GM21360 (cell line): ENCODE results near the gene JCAD.
"Not testable (repeated sequence)": the region's sequence is repeated elsewhere in the genome, so short reads cannot be mapped to it uniquely, and the experiment has no call there.

ENCODE experiments used
- ATAC-seq: cut with Tn5 transposase; IDR thresholded peaks from one replicate; pipeline ENCODE4 v1.9.1; 2021; ENCODE audit warnings: mild to moderate bottlenecking, moderate library complexity; ENCODE audit not compliant: unreplicated experiment

The JCAD gene

GRCh38 chr10:30028006-30028737 lies 31.2 kb downstream of the JCAD start:
- no peak for ATAC-seq

GRCh38 chr10:30027057-30028005 lies 32.1 kb downstream of the JCAD start:
- peak; percentile 92 for ATAC-seq

DNA sequence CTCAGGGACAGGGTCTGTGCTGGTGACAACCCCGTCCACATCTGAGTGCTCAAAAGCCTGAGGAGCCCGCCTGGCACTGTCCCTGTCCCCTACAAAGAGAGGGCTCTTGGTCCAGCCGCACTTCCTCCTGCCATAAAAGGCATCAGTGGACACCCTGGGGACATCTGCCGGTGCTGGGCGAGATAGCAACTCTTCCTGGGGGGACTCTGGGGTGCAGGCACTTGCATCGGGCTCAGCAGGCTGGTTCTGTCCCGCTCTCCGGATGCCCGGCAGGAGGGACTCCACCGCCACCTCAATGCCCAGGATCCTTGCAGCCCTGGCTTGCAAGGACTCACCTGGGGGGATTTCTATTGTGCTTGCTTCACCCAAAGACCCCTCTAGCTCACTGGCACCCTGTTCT lies 32.8 kb downstream of the JCAD start:
- no peak for ATAC-seq

DNA sequence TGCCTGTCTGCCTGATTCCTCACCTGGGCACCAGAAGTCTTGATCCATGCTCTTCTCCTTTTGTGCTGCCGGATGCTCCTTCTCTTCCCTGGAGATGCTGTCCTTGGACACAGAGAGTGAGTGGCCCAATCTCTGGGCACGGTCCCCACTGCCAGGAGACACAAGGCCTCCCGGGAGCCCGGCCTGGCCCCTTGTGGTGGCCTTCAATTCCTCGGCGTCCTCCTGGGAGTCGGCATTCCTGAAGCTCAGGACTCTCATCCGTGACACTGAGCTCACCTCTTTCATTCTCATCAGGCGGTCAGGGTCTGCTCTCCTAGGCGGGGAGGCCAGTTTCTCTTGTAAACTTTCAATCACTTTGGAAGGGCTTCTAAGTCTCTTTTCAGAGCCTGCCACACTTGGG lies 33.3 kb downstream of the JCAD start:
- ATAC-seq = no peak

DNA sequence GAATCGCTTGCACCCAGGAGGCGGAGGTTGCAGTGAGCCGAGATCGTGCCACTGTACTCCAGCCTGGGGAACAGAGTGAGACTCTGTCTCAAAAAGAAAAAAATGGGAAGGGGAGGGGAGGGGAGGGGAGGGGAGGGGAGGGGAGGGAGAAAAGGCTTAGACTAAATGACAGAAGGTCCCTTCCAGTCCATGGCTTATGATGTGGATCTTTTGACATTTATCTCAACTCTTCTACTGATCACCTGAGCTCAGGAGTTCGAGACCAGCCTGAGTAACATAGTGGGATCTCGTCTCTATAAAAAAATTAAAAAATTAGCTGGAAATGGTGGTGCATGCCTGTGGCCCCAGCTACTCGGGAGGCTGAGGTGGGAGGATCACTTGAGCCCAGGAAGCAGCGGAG lies 34.0 kb downstream of the JCAD start:
- not testable (repeated sequence) for ATAC-seq

GRCh38 chr10:30022590-30022989 lies 36.8 kb downstream of the JCAD start:
- ATAC-seq = no peak

DNA sequence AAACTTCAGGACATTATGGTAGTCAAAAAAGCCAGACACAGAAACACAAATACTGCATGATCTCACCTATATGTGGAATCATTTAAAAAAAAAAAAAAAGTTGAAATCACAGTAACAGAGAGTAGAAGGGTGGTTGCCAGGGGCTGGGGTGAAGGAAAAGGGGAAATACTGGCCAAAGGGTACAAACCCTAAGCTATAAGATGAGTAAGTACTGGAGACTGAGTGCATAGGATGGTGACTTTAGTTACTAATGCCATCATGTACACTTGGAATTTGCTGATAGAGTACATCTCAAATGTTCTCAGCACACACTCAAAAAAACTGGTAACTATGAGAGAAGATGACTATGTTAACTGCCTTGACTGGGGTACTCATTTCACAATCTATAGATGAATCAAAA lies 39.9 kb downstream of the JCAD start:
- ATAC-seq = no peak

GRCh38 chr10:30018496-30018895 lies 40.9 kb downstream of the JCAD start:
- ATAC-seq = no peak

GRCh38 chr10:30017966-30018365 lies 41.4 kb downstream of the JCAD start:
- ATAC-seq = no peak

DNA sequence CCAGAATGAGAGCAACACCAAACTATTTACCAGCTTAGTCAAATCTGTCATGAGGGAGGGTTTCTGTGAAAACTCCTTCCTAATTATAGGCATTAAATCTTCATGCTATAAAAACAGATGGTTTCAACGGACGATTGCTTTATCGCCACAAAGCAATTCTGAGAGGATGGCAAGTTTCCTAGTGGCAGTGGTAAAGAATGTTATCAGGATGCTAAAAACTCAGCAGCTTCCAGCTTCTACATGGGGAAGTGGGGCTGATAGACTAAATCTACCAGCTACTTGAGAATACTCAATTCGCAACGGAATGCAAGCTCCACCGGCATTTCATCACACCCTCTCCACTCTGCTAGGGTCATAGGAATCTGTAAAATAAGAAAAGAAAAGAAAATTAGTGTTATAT lies 41.8 kb downstream of the JCAD start:
- ATAC-seq = no peak

- ATAC-seq = no peak
Observed at GRCh38 chr10:30014511-30014910, 44.9 kb downstream of the JCAD start.

DNA sequence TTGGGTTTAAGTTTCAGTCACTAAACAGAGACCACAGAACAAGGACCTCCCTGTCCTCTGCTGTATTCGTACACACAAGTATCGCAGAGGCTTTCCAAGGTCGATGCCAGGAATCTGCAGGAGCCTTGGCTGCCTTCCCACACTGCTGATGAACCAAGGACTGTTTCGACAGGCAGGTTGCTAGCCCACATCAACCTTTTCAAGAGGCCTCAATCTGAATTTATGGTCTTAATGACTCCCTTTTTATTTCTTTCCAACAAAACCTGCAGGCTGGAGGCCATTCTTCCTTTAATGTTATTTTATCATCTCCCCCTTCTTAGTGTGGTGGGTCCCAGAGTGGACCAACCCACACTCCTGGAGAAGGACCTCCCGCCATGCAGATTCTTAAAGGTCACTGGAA lies 45.6 kb downstream of the JCAD start:
- no peak for ATAC-seq

- ATAC-seq = no peak
Observed at GRCh38 chr10:30011956-30012647, 47.3 kb downstream of the JCAD start.

DNA sequence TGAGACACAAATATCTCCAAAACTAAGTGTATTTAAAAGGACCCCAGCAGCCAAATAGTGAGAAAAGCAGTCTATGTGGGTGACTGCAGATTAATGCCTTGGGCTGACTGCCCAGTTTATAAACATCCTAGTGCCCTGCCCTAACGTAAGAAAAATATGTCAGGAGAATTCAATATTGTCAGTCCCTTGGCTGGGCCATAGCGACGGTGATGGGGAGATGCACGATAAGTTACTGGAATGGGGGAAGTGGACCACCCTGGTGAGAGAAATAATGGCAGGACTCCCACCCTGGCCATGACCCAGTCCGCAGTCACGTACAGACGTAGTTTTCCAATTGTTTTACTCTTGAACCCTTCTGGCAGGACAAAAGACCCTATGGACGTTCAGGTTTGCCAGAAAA lies 48.0 kb downstream of the JCAD start:
- no peak for ATAC-seq

DNA sequence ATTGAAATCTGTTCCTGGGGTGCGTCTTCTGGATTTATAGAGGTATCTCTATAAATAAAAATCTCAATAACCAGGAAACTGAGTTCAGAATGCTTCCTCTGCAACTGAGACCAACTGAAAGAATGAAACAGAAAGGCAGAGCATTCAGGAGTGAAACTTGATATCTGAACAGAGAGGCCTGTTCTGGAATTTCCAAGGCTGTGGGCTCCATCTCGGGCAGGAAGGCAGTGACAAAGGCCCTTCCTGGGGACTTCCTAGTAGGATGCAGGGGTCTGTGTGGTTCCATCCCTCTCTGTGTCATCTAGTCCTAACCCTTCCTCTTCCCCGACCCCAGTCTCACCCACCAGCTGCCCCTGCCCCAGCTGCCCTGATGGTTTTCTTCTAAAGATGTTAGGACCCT lies 52.0 kb downstream of the JCAD start:
- ATAC-seq = no peak

DNA sequence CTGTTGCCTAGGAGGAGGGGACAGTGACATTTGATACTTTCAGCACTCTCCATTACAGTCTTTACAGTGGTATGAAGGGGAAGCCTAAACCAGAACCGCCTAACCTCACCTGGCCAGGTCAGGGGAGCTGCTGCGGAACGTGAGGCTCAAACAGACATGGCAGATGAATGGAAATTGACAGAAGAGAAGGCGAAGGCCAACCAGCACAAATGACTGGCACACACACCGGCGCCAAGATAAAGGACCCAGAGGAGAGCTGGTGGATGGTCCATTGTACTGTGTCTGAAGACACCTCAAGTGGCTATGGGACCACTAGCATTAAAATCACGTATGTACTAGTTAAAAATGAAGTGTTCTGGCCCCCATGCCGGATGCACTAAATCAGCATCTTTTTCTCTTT lies 53.0 kb downstream of the JCAD start:
- no peak for ATAC-seq

GRCh38 chr10:30005116-30005515 lies 54.3 kb downstream of the JCAD start:
- not testable (repeated sequence) for ATAC-seq

DNA sequence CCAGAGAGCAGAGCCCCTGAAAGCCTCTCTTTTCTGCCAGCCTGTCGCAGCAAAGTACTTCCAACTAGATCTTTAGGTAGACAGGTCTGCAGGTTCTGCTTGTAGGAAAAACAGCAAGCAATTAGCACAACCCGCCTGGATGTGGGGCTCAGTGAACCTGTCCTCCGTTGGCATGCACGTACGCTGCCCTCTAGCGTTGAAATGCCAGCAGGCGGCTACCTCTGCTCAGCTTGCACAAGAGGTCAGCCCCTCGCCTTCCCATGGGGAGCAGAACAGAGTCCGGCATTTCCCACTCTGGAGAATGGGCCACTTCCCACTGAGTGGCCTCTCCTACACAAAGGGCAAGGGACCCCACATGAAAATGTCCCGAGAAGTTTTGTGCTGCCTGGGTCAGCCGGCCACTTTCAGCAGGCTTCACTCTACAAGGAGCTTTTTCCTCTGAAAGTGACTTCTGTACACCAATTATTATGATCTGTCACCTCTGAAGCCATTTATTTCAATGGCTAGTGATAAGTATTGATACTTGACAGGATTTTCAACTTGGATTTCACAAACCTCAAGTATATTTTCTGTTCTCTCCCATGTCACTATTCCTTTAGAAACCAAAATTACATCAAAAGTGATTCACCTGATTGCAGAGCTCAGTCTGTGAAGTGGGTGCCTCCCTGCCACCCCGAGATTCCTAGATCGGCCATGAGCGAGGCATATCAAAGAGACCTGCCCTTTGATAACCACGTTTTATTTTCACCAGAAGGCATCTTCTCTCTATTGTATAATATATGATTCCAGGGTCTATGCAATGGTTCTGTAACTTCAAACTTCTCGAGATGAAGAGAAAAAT lies 56.7 kb downstream of the JCAD start:
- ATAC-seq = no peak

DNA sequence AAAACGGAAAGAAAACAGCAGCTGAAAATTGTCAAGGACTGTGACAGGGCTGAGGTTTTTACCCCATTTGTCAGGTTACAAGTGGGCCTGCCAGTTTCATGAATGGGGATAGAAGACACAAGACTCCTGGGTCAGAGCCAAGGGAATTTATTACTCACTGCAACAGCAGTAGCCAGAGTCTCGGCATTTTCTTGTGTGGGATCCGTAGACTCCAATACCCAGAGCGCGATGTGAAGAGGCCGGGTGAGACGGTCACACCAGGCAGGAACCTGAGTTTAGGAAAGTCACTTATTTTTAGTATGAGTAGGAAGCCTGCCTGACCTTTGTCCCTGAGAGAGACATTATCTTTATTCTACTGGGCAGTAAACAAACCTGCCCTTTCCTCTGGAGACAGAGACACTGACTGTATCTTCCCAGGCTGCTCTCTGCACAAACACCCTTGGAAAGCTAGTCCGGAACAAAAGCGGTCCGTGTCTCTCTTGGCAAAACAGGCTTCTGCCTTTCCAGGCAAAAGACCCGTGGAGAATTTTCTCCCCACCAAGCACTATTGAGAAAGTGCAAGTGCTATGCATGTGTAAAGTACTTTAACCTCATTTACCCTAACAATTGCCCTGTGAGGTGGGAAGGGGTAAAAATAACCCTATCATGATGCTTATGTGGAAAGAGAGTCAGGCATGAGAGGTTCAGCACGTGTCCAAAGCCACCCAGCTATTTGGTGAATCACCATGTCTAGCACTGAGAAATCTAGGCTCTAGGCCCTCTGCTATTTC lies 58.4 kb downstream of the JCAD start:
- no peak for ATAC-seq
